ENCODE data around the gene YWHAB. TPM values are rescaled to one million over a fixed set of nuclear protein-coding genes. Genes with fewer than 3 reads are reported as not detected.

Gene YWHAB
- polyA plus RNA-seq, 1 experiment, result 60.5 TPM

DNA sequence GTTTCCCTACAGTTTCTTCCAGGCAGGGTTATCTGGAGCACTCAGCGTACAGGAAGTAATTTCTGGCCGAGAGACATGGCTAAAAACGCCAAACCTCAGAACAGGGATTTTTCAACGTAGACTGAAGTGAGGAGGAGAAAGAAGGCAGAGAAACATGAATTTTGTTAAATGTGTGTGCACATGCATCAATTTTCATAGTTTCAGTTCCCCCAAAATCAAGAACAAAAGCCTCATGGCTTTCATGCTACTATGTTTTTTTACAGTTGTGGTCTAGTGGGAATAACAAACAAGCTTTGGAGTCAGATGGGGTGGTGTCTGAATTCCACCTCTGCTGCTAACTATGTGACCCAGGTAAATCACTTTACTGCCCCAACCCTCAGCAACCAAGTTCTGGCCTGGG, 69.8 kb downstream of the YWHAB start:
- H3K4me3 ChIP-seq (ENCODE audit: low read depth, low read length), result no peak overlapping the region
- H3K27me3 ChIP-seq (ENCODE audit: control insufficient read depth, insufficient read depth, low read length), result no peaks in the 10 kb centered on the region
- POLR2A ChIA-PET, result no interaction called here
- peaks cover 20% of the 10 kb centered on the region for H3K36me3 ChIP-seq (ENCODE audit: control insufficient read depth, insufficient read depth, low read length)
- CTCF ChIA-PET, result no interaction called here
- TF ChIP-seq, protein P1, sequence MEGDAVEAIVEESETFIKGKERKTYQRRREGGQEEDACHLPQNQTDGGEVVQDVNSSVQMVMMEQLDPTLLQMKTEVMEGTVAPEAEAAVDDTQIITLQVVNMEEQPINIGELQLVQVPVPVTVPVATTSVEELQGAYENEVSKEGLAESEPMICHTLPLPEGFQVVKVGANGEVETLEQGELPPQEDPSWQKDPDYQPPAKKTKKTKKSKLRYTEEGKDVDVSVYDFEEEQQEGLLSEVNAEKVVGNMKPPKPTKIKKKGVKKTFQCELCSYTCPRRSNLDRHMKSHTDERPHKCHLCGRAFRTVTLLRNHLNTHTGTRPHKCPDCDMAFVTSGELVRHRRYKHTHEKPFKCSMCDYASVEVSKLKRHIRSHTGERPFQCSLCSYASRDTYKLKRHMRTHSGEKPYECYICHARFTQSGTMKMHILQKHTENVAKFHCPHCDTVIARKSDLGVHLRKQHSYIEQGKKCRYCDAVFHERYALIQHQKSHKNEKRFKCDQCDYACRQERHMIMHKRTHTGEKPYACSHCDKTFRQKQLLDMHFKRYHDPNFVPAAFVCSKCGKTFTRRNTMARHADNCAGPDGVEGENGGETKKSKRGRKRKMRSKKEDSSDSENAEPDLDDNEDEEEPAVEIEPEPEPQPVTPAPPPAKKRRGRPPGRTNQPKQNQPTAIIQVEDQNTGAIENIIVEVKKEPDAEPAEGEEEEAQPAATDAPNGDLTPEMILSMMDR (IDR thresholded peaks at IDR 0.05; ENCODE audit: insufficient read depth, low read depth, low read length), result no peak
- no peak for DNase-seq (ENCODE audit: low read depth)

DNA sequence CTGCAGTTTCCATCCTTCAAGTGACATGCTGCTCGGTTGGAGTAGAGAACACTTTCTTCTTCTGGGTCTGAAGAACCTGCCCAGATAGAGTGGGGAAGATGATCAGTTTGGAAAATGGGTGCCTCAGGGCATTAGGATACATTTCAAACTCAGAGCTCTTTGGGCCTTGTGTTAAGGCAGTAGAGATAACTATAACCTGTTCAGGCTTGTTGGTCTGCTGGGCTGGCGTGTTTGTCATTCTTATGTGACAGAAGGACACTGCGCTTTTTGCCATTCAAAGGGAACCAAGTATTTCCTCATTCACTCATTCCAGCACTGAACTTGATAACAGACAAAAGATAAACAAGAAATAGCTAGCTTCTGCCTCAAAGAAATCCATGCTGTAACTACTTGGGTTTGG, 70.9 kb downstream of the YWHAB start:
- Histone ChIP-seq H3K36me3 (ENCODE audit: control insufficient read depth, insufficient read depth, low read length) (peaks cover 15% of the 10 kb centered on the region), H3K4me3 (ENCODE audit: low read depth, low read length) (no peak overlapping the region), H3K27me3 (ENCODE audit: control insufficient read depth, insufficient read depth, low read length) (no peaks in the 10 kb centered on the region)
- ChIA-PET POLR2A (no interaction called here), CTCF (interaction anchor here (2.4 kb wide), 1 partner anchor 156 kb away, joined by 7 read pairs; no protein-coding TSS in a partner anchor)
- TF ChIP-seq, protein P1 (IDR thresholded peaks at IDR 0.05; ENCODE audit: insufficient read depth, low read depth, low read length), result no peak
- no peak for DNase-seq (ENCODE audit: low read depth)

Other genes with a start within 250 kb of the YWHAB start
- gene ADA, start 234.0 kb upstream of the YWHAB start, polyA plus RNA-seq (2011; rRNA removed), result 18.7 and 24.7 TPM in 2 replicates
- gene CCN5, start 170.3 kb upstream of the YWHAB start, polyA plus RNA-seq (2011; rRNA removed), result 0.91 and 2.0 TPM in 2 replicates
- 0.58 and 0.82 TPM in 2 replicates for gene KCNK15, start 139.8 kb upstream of the YWHAB start, polyA plus RNA-seq (2011; rRNA removed)
- gene RIMS4, start 75.2 kb upstream of the YWHAB start, polyA plus RNA-seq (2011; rRNA removed), result not detected in 2 replicates
- 40.5 and 55.0 TPM in 2 replicates for gene PABPC1L, start 24.4 kb downstream of the YWHAB start, polyA plus RNA-seq (2011; rRNA removed)
- 37.9 and 48.6 TPM in 2 replicates for gene TOMM34, start 74.7 kb downstream of the YWHAB start, polyA plus RNA-seq (2011; rRNA removed)
- 12.4 and 19.9 TPM in 2 replicates for gene STK4, start 80.8 kb downstream of the YWHAB start, polyA plus RNA-seq (2011; rRNA removed)
- gene KCNS1, start 215.4 kb downstream of the YWHAB start, polyA plus RNA-seq (2011; rRNA removed), result 0.64 and 0.74 TPM in 2 replicates
- not detected in 2 replicates for gene WFDC5, start 229.5 kb downstream of the YWHAB start, polyA plus RNA-seq (2011; rRNA removed)
- not detected in 2 replicates for gene WFDC12, start 238.8 kb downstream of the YWHAB start, polyA plus RNA-seq (2011; rRNA removed)